Head of caudate nucleus (tissue), 42 donors: Measurements from ENCODE around the gene GGTLC1.
"Not testable (repeated sequence)": the region's sequence is repeated elsewhere in the genome, so short reads cannot be mapped to it uniquely, and the experiment has no call there.

ENCODE experiments used
- DNase-seq, 42 donors: peaks; one replicate each; pipeline versions ENCODE4 v3.0.0 to v3.0.0-alpha.2; 2020 to 2021; ENCODE audit warnings: mixed read lengths in 7 of 42
- intact Hi-C: fragments of 100-400 bp; cut with DNase I; formaldehyde crosslinking; loops from one replicate; pipeline ENCODE4 v1.15.0; 2022

Gene GGTLC1

DNA sequence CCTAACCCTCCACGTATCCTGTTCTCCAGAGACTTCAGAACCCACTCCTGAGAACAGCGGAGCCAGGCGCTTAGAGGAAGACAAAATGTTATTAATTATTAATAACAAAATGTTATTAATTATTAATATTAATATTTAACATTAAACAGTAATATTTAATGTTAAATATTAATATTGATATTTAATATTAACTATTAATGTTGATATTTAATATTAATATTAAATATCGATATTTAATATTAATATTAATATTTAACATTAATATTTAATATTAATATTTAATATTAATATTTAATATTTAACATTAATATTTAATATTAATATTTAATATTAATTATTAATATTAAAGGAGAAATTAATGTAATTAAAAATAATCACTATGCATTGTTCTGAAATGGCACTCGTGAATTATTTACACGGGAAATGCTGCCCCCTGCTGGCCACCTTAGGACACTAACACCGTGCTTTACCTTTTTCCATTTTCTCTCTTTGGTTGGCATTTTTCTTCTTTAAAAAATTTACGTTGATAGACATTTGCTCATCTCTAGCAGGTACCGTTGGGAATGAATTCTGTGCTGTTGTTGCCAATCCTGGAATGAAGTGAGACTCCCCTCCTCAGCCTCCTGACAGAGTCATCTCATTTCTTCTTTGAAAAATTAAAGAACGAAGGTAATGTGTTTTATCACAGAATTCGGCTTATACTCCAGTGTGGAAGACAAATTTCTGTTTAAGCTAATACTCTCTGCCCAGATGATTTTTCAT, 7.5 kb upstream of the GGTLC1 start:
- intact Hi-C loops = loop anchor here (5.0 kb wide), 1 partner anchor 59 kb away; no protein-coding TSS in a partner anchor
- peak; percentile 35 to 89 (median 74) for DNase-seq

DNA sequence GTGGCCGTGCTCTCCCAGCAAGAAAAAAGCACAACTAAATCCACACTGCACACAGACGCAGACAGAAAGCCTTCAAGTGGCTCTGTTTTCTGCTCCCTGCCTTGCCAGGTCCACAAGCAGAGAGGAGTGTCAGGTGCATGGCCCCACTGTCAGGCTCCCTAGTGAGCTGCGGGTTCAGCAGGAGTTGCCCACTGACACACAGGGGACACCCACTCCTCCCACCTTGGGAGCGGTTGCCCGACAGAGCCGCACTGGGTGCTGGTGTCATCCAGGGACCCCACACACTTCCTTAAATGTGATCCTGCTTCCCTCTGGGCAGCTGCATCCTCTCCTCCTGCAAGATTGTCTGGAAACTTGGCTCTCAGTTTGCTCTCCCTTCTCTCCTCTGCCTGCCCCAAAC, 6.7 kb upstream of the GGTLC1 start:
- DNase-seq = not testable (repeated sequence)
- intact Hi-C loops = loop anchor here (5.0 kb wide), 1 partner anchor 58 kb away; no protein-coding TSS in a partner anchor

DNA sequence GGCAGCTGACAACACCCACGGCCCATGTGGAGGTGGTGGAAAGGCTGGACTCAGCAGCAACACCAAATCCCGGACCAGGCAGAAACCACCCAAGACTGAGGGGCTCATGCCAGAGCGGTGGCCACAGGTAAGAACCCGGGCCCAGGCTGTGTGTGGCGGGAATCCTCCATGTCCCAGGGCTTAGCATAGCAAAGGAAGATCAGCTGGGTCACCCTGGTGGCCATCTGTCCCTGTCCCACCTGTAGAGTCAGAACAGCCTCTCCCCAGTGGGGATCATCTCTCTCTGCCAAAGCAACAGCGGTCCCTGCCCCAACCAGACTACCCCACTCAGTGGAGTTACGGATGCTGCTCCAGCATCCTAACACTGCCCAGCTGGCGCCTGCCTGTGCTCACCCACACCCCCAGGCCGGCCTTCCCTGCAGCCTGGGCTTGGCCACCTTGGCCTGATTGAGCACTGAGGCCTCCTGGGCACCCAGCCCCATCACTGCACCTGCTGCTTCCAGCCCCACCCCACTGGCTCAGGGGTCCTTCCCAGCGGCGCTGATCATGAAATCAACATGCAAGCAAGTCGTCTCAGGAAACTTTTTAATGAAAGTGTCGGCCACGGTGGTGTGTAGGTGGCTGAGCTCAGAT, 5.5 kb upstream of the GGTLC1 start:
- DNase-seq, intact Hi-C loops: not testable (repeated sequence)

GRCh38 chr20:23993440-23993839, 4.9 kb upstream of the GGTLC1 start:
- DNase-seq, intact Hi-C loops: not testable (repeated sequence)

DNA sequence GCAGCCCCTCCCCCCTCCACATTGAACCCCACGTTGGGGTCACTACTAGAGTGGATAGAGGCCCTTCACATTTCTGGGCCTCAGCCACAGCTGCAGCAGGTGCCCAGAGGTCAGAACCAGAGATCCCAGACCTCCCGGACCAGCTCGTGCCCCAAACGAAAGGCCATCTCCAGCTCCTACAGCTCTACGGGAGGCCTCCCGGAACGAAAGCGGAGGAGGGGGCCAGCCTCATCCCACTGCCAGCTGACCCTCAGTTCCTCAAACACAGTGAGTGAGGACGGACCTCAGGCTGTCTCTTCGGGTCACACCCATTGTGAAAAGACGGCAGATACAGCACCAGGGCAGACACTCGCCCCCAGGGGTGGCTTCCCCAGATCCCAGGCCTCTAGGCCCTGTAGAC, 1.7 kb upstream of the GGTLC1 start:
- DNase-seq, intact Hi-C loops: not testable (repeated sequence)

DNA sequence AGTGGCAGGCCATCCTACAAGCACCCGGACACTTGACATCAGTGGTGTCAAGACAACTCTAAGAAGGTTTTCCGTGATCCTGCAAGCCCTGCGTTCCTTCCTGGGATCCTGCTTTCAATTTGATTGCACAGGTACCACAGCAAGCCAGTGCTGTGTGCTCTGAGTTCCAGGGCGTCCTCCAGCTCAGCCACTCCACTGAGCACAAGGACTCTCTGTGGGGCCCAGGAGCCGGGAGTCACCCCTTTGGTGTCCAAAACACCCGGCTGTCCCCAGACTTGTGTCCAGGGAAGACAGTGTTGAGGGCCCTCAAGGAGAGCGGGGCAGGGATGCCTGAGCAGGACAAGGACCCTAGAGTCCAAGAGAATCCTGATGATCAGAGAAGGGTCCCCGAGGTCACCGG, 387 bp upstream of the GGTLC1 start:
- DNase-seq, intact Hi-C loops: not testable (repeated sequence)

DNA sequence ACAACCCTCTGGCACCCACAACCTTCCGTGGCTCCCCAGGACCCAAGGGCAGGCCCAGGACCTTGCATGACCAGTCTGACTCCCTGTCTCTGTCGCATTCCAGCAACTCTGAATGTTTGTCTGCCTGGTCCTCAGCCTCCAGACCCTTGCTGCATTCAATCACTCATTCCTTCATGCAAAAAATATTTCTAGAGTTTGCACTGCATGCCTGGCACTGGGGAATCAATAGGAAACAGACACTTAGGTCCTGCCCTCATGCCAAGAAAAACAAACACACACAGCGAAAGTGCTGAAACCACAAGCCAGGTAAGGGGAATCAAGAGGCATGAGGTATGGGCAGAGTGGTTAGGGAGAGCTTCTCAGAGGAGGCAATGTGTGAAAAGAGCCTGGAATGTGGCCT, 1.9 kb downstream of the GGTLC1 start:
- DNase-seq = peak in 1 of 42 donors; percentile 4
- intact Hi-C loops = not testable (repeated sequence)

DNA sequence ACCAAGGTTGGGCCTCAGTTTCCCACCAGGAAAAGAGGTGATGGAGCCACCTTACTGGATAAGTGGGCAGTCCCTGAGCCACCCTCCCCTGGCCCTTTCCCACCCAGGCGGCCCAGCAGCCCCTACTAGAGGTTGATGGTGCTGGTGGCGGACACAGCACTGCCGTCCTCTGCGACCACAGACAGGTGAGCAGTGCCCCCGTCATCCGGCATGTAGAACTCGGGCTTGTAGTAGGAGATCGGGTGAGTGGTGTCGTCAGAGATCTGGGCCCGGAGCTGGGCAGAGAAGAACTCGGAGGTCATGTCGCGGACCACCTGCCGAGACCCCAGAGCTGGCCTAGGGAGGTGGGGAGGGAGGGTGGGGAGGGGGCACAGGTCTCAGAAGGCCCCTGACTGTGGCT, 2.3 kb downstream of the GGTLC1 start:
- intact Hi-C loops = not testable (repeated sequence)
- peak in 2 of 42 donors; percentile 7 to 15 for DNase-seq

DNA sequence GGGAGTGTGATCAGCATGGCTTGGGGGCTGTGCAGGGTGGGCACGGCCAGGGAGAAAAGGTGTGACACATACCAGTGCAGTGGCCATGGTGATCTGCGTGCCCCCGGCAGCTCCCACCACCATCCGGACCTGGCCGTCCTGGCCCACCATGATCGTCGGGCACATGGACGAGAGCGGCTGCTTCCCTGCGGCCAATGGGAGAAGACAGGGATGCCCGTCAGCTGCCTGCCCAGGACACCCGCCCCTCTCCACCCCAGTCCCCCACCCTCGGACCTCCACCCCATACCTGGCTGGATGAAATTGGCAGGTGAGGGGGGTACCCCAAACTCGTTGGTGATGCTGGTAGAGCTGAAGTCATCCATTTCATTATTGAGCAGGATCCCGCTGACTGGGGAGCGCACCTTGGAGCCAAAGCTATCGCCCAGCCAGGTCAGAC, 2.8 kb downstream of the GGTLC1 start:
- peak in 1 of 42 donors; percentile 17 for DNase-seq
- intact Hi-C loops = not testable (repeated sequence)

DNA sequence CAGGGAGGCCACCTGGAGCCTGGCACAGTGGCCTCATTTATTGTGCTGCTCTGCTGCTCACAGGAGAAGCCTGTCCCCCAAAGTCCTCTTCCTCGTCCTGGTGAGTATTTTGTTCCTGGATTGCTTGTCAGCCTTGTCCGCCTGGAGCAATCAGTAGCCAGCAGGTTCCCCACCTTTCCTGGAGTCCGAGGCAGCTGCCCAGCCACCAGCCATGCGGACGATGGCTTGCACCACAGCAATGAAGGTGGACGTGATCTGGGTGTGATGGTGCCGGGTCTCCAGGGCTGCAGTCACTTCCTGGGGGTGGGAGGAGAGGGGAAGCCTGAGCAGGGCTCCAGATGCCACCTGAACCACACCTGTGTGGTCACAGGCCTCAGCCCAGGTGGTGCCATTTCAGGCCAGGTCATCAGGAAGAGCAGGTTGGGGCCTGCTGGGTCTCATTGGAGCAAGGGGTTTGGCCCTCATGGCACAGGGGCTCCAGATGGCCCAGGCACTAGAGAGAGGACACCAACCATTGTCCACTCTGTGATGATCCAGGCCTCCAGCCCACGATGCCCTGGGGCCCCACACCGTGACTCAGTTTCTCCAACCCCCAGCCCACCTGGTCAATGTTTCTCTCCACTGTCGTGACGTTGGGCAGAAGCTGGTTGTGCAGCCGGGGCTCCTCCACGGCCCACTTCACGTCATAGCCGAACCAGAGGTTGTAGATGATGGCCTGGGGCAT, 3.4 kb downstream of the GGTLC1 start:
- intact Hi-C loops = not testable (repeated sequence)
- DNase-seq = peak in 1 of 42 donors; percentile 22

GRCh38 chr20:23984476-23985023, 4.0 kb downstream of the GGTLC1 start:
- intact Hi-C loops, DNase-seq: not testable (repeated sequence)

GRCh38 chr20:23982112-23983018, 6.2 kb downstream of the GGTLC1 start:
- peak in 1 of 42 donors; percentile 25 for DNase-seq
- intact Hi-C loops = not testable (repeated sequence)

DNA sequence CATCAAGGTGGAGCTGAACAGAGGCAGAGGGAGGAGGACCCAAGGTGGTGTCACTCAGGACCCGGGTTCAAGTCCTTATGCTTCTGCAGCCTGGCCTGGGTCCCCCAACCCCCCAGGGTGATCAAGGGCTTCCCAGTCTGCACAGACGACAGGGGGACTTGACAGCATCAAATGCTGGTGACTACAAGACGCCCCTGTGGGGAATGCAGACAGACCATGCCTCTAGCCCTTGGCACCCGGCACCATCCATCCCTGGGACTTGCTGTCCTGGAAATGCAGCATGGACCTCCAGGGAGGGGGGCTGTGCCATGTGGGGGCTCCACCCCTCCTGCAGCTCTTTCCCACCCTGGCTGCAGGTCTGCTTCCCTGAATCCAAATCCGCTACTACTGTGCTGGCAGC, 7.1 kb downstream of the GGTLC1 start:
- DNase-seq = peak in 1 of 42 donors; percentile 3
- intact Hi-C loops = not testable (repeated sequence)

- intact Hi-C loops = not testable (repeated sequence)
- DNase-seq = peak in 1 of 42 donors; percentile 39
Measured at GRCh38 chr20:23981014-23981413, 7.6 kb downstream of the GGTLC1 start.

- peak in 1 of 42 donors; percentile 29 for DNase-seq
- intact Hi-C loops = not testable (repeated sequence)
Measured at GRCh38 chr20:23979899-23980811, 8.4 kb downstream of the GGTLC1 start.

- intact Hi-C loops = not testable (repeated sequence)
- DNase-seq = peak in 1 of 42 donors; percentile 28
Measured at GRCh38 chr20:23979380-23979779, 9.2 kb downstream of the GGTLC1 start.

DNA sequence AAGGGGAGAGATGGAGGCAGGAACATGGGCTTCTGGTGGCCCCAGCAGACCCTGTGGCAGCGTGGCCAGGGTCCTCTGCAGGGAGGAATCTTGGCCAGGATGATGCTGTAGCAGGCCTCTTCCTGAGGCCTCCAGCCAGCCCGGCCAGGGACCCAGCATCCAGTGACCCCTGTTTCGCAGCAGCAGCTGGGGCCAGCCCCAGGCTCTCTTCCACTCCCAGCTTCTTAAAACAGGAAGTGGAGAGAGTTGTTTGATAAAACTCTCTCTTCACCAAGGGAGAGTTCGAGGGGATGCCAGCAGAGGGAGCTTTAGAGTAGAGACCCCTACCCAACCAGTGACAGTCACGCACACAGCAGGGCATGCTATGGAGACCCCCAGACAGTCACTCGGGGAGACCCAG, 10.1 kb downstream of the GGTLC1 start:
- intact Hi-C loops = not testable (repeated sequence)
- DNase-seq = peak in 1 of 42 donors; percentile 22
